Muscle of arm (tissue), 12 donors: ENCODE results near the gene CCDC63. TPM values are rescaled to one million over a fixed set of nuclear protein-coding genes. Genes with fewer than 3 reads are reported as not detected.
"Not testable (repeated sequence)": the region's sequence is repeated elsewhere in the genome, so short reads cannot be mapped to it uniquely, and the experiment has no call there.

Source experiments
- DNase-seq: peaks from one replicate; pipeline ENCODE4 v3.0.0-alpha.2; 2013
- polyA plus RNA-seq, 12 donors: library from polyadenylated mRNA; unstranded; fragments of 120-200 nt; gene quantifications; one replicate each; pipeline ENCODE4 v1.2.1, GENCODE V29; 2013; ENCODE audit not compliant: insufficient read length in 12 of 12

CCDC63 gene
- polyA plus RNA-seq, 12 donors = 0.11 to 0.19 (median 0.11) TPM; not detected in 9

DNA sequence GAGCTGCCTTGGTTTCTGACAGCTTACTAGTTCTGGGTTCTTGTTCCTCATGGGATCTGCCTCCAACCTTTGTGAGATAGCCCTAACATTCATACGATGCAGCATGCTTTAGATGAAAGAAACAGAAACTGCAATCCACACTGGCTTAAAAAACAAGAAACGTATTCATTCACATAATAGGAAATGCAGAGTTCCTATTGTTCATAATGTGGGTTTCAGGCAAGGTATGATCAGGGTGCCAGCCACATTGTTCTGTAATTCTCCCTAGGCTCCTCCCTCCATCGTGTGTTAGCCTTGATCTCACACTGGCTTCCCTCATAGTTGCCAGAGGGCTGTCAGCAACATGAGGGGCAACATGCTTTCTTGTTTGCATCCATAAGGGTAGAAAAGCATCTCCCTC is 2.7 kb upstream of the CCDC63 start:
- DNase-seq = no peak

DNA sequence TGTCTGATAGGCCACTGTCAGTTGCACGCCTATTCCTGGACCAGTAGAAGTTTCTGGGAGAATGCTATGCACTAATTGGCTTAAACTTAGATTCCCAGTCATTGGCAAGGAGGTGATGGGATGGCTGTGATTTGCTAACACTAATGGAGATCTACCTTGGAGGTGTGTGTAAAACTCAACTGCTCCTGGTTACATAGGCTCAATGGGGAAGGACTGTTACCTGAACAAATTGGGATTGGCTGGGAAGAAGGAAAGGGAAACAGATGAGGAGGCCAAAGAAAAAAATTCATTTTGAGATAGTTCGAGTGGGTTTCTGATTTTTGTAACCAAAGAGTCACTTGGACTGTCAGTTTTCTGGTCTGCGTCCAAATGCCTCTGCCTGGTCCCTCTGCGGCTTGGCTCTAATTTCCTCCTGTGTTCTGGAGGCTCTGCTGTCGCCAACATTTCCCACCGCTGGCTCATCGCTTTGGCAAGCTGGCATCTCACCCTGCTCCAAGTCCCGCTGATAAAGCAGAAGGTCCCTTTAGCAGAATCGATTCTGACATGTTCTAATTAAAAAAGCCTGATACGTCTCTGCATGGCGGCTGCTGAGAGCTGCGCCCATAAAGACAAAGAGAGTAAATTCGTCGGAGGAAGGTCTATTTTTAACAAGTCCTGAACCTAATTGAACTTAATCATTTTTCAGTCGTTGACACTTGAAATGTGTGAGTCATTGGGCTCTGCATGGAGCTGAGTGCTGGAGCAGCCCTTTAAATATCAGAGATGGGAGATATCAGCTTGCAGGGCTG is 2.0 kb upstream of the CCDC63 start:
- no peak for DNase-seq

DNA sequence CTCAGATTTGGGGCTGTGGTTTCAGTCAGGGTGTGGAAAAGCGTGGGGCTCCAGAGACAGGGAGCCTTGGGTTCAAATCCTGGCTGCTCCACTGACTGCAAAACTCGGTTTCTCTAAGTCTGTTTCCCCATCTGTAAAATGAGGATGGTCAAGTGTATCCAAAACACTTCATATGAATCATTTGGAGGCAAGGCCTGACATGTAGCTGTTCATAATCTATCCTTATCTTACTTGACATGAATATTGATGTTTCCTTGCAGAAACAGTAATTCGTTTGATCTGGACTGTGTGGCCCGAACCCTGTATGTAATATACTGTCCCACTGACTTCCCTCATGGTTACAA is 1.5 kb upstream of the CCDC63 start:
- no peak for DNase-seq

DNA sequence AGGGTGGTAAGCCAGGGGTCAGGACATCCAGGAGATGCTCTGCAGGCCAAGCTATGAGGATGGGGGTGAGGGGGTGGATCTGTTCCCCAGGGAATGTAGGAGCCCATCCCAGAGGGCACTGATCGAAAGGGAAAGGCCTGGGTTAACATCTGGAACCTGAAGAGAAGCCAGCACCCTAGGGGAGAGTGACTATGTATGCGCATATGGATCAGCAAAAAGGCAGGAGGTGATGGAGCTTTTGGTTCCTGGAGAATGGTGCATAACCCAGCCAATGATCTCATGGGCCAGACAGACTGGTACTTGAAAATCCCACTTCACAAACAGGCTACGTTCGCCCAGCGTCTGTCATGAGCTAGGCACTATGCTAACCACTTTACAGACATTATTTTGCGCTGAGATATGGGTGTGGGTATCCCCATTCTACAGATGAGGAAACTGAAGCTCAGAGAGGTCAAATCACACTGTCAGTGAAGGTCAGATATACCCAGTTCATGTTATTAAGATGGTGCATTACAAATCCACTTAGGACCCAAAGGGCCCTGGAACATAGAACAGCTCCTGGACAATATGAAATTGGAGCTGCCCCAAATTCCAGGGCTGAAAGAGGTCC is 1.6 kb downstream of the CCDC63 start:
- no peak for DNase-seq

DNA sequence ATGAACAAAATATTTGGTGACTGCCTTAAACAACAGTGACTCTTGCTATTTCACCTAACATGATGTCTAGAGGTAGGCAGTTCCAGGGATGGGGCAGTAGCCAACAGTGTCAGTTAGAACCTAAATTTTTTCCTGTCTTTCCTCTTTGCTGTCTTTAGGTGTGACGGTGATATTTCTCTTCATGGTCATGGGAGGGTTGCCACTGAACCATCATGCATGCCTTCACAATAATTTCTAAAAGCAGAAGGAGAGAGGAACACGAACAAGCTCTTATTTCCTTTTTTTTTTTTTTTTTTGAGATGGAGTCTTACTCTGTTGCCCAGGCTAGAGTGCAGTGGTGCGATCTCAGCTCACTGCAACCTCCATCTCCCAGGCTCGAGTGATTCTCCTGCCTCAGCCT is 2.4 kb downstream of the CCDC63 start:
- DNase-seq = no peak

DNA sequence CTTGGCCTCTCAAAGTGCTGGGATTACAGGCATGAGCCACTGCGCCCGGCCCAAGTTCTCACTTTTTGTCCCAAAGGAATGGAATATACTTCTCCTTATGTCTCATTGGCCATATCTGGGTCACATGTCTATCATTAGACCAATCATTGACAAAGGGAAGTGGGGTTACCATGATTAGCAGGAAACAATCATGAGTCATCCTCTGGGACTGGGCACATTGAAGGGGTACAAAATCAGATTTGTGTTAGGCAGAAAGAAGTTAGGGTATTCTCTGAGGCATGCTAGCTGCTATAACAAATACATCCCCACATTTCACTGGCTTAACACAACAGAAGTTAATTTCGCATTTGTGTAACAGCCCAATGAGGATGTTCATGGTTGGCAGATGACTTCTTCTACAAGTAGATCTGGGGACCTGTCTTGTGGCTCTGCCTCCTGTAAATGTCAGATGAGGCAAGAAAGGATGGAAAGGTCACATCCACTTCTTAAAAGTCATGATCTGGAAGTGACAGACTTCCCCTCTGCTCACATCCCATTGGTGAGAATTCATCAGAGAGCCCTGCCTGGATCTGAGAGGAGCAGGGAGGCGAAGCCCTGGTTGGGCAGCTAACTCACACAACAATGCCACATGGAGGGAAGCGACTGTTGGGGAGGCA is 3.1 kb downstream of the CCDC63 start:
- DNase-seq = no peak

DNA sequence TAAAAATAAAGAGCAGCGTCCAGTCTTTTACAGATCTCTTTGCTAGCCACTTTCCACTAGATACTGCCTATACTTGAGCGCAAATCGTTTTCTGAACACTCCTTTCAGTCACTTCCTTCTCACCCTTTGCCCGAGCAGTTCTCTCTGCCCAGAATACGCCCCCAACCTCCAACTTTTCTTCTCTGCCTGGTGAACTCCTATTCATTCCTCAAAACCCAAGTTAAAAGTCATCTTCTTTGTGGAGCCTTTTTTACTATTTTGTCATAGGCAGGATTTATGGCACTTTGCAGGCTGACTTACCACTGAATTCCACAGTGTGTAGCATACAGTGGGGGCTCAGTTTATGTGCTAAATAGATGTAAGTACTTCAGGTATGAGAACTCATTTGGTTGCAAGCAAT is 4.0 kb downstream of the CCDC63 start:
- no peak for DNase-seq

DNA sequence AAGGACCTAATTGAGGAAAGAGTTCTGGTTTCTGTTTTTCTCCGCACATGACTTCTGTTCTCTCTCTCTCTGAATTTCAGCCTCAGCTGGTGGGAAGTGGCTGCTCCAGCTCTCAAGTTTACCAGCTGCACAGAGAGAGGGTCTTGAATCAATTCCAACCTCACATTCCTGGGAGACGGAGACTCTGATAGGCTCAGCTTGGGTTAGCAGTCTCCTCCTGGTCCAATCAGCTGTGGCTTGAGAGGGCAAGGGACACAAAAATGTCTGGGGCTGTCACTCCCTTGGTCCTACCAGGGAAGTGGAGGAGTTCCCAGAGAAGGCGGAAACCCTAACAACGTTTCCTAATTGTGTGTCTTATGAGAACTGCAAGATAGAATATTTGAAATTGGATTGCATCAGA is 7.0 kb downstream of the CCDC63 start:
- peak; percentile 41 for DNase-seq

DNA sequence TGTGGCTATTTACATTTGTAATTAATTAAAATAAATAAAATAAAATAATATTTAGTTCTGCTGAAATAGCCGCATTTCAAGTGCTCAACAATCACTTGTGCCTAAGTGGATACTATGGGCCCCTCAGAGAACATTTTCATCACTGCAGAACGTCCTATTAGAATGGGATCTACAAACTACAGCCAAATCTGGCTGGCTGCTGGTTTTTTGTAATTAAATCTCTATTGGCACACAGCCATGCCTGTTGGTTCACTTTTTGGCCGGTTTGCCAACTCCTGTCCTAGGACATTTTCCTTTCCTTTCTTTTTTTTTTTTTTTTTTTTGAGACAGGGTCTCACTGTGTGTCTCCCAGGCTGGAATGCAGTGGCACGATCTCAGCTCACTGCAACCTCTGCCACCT is 9.8 kb downstream of the CCDC63 start:
- DNase-seq = no peak

DNA sequence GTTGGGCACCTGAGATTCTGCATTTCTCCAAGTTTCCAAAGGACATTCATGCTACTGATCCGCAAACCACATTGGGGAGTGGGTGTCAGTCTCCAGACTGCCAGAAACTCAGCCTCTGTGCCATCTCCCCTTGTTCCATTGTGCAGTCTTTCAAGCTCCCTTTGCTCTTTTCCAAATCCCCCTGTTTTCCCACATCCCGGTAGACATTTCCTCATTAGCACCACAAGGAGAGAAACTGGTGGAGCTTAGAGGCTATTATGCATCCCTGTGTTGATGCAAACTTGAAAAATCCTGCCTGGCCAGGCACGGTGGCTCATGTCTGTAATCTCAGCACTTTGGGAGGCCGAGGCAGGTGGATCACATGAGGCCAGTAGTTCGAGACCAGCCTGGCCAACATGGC is 10.7 kb downstream of the CCDC63 start:
- DNase-seq = no peak

DNA sequence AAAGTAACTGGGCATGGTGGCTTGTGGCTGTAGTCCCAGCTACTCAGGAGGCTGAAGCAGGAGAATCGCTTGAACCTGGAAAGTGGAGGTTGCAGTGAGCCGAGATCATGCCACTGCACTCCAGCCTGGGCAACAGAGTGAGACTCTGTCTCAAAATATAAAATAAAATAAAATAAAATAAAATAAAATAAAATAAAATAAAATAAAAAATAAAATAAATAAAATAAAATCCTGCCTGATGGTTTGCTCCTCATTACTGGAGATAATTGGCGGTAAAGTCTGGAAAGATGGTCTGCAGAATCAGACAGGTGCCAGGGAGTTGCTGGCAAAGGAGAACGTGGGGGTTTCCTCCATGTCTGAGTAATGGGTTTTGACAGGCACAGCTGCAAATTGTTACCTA is 11.2 kb downstream of the CCDC63 start:
- DNase-seq = not testable (repeated sequence)

DNA sequence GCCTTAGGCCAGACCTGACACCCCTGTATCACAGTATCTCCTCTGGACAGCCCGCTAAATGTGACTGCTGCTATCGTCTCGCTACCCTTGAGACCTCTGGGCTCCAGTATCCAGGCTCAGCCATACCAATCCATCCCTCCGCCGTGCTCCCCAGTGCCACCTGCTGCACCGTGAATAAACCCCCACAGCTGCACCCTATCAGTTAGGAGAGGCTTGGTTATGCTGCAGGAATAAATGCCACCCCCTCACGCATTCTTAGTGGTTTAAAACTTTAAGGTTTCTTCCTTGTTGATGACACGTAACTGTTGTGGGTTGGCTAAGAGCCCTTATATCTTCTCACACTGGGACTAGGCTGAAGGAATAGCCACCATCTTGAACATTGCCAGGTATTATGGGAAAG is 12.1 kb downstream of the CCDC63 start:
- no peak for DNase-seq

DNA sequence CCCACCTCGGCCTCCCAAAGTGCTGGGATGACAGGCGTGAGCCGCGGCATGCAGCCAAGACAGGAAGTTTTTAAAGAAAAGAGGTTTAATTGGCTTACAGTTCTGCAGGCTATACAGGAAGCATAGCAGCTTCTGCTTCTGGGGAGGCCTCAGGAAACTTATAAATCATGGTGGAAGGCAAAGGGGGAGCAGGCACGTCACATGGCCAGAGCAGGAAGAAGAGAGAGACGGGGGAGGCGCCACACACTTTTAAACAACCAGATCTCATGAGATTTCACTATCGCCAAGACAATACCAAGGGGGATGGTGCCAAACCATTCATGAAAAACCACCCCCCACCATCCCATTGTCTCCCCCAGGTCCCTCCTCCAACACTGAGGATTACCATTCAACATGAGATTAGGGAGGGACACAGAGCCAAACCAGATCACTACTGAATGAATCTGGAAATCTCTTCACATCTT is 14.1 kb downstream of the CCDC63 start:
- no peak for DNase-seq

DNA sequence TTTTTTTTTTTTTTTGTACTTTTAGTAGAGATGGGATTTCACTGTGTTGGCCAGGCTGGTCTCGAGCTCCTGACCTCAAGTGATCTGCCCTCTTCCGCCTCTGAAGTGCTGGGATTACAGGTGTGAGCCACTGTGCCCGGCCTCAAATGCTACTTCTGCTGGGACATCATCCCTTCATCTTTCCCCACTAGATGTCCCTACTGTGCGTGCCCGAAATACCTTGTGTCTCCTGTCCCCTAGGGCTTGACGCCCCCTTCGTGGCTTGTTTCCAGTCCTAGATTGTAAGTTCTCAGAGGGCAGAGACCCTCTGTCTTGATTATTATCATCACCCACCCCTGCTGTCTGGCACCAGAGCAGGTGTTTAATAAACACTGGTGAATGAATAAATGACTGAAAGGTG is 14.9 kb downstream of the CCDC63 start:
- no peak for DNase-seq

DNA sequence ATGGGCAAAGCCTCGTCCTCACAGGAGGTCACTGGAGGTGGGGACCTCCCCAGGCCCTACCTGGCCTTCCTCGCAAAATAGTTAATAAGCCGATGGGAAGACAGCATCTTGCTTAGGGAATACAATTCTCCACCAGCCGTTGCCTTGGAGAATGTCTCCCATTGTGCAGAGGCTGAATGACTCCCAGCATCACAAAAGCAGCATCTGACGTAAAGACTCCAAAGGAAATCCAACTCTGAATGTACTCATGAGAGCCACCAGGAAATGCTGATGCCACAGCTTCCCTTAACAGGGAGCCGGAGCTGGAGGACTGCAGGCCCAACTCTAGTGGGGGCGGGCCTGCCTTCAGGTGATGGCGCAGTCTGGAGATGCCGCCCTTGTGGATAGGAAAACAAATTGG is 15.5 kb downstream of the CCDC63 start:
- DNase-seq = no peak

DNA sequence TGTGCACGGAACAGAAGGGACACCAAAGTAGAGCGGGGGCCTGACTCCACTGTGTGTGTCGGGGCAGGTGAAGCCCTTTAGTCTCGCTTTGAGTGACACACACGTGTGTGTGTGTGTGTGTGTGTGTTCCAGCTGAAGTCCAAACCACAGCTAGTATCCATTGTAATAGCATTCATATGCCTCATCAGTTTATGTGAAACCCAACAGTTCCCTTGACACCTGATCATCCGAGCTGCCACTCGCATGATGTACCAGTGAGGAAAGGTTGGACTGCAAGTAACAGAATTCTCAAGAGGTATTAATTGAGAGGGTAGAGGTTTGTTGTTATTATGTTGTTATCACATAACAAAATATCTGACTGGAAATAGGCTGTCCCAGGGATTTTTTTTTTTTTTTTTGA is 16.4 kb downstream of the CCDC63 start:
- DNase-seq = no peak

DNA sequence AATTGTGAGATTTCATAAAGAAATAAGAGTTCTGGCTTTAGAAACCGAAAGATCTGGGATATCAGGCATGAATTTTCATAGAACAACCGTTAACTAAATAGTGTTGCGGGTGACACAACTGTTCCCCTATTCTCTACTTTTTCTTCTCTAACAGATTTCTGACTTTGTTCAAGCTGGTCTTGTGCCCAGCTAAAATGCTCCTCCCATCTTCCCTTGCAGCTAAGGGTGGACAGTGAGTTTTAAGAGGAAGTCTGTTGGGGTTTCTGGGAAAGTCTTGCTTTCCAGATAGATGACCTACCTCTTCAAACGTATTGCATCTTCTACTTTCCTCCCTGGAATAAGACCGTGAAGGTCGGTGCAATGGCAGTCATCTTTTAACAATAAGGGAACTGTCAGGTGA is 18.7 kb downstream of the CCDC63 start:
- no peak for DNase-seq

DNA sequence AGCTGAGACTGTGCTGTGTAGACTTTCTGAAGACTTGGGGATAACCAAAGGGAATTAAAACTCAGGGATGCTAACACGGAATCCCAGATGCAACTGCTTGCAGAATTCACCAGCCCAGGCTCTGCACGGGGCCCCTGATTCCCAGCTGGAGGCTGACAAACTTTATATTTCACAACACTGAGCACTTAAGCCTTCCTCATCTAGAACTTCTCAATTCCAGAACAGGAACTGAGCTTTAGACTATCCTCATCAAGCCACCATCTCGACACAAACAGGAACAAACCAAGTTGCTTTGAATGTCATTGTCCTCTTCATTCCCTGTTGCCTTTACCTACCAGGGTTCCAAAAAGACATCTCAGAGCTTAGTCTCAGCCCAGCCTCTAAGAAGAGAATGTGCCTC is 22.2 kb downstream of the CCDC63 start:
- DNase-seq = no peak

DNA sequence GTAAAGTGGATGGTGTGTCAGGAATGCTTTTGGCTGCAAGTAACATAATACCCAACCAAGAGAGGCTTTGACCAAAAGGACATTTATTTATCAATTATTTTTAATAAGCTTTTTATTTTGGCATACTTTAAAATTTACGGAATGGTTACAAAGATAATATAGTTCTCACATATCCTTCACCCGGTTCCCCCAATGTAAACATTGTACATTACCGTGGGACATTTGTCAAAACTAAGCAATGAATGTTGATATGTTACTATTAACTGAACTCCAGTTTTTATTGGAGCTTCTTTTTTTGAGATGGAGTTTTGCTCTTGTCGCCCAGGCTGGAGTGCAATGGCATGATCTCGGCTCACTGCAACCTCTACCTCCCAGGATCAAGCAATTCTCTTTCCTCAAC is 23.0 kb downstream of the CCDC63 start:
- no peak for DNase-seq

DNA sequence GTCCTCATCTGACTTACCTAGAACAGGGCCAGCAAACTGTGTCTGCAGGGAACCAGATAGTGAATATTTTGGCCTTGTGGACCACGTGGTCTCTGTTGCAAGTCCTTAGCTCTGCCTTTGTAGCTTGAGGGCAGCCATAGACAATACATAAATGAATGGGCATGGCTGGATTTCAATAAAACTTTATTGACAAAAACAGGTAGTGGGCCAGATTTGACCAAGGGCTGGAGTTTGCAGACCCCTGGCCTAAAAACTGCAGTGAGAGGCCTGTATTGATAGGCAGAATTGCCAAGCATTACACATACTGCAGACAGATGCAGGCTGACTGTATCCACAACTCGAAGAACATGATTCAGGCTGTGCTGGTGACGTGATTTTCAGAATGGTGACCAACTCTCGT is 25.3 kb downstream of the CCDC63 start:
- DNase-seq = no peak

DNA sequence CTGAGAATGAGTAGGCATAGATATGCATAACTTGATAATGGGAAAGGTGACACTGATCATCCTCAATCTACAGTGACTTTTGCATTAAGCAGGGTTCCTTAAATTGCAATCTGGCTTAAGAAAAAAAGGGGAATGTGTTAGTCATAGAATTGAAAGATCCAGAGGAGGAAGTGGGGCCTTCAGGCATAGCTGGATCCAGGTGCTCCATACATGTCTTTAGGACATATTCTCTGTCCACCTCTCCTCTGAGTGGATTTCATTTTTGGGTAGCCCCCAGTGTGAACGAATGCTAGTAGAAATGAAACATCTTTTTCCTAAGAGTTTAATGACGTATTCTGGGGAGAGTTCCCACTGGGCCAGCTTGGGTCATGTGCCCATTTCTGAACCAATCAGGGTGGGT is 27.6 kb downstream of the CCDC63 start:
- no peak for DNase-seq

DNA sequence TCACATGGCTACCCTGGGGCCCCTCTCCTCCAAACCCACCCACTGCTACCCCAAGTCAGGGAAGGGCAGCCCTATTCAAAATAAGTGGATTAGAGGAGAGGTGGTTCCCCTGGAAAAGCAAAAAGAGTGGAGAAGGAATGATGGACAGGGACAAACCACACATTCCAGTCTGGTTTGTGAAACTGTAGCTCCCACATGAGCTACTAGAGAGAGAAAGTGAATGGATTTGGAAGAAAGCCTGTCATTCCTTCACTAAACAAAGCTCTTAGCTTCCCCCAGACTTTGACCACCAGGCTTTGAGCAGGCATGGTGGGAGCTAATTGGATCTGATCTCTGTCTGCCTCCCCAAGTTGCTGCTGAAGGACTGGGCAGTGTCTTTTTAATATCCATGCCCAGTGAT is 28.0 kb downstream of the CCDC63 start:
- DNase-seq = no peak

DNA sequence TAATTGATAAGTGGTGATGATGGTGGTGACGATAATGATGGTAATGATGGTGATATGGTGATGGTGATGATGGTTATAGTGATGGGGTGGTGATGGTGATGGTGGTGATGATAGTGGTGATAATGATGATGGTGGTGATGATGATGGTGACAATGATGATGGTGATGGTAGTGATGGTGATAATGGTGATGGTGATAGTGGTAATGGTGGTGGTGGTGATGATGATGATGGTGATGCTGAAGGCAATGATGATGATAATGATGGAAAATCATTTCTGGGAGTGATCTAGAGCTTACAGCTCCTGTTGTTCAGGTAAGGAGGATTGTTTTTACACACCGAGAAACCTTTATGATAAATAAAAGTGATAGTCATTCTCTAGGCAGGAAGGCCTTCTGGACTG is 33.9 kb downstream of the CCDC63 start:
- DNase-seq = no peak
